SHP77 (cell line): Measurements from ENCODE around the gene PML.

ENCODE experiments used
- DNase-seq, 2 experiments: peaks; one replicate each; lab custom pipeline; 2025; lab: John Stamatoyannopoulos, UW

Gene PML

GRCh38 chr15:74008901-74009300, 14.4 kb downstream of the PML start:
- no peak for DNase-seq

- no peak for DNase-seq
Observed at GRCh38 chr15:74010929-74011540, 16.5 kb downstream of the PML start.

GRCh38 chr15:74011610-74012009, 17.1 kb downstream of the PML start:
- DNase-seq: no peak

GRCh38 chr15:74013374-74013894, 18.9 kb downstream of the PML start:
- DNase-seq: no peak

- DNase-seq: no peak
Observed at GRCh38 chr15:74019734-74020133, 25.2 kb downstream of the PML start.

GRCh38 chr15:74022706-74023470, 28.4 kb downstream of the PML start:
- DNase-seq: no peak

GRCh38 chr15:74024687-74025086, 30.2 kb downstream of the PML start:
- no peak for DNase-seq

GRCh38 chr15:74025436-74025835, 30.9 kb downstream of the PML start:
- DNase-seq: no peak

GRCh38 chr15:74027688-74028087, 33.2 kb downstream of the PML start:
- no peak for DNase-seq

GRCh38 chr15:74028646-74029045, 34.1 kb downstream of the PML start:
- DNase-seq: no peak

GRCh38 chr15:74032046-74032445, 37.5 kb downstream of the PML start:
- DNase-seq: no peak

GRCh38 chr15:74032606-74033561, 38.4 kb downstream of the PML start:
- no peak for DNase-seq

GRCh38 chr15:74034206-74034755, 39.8 kb downstream of the PML start:
- DNase-seq: no peak

GRCh38 chr15:74035121-74036017, 40.9 kb downstream of the PML start:
- DNase-seq: no peak

- DNase-seq: peak; percentile 40 to 50
Observed at GRCh38 chr15:74036271-74037170, 42.0 kb downstream of the PML start.

GRCh38 chr15:74037171-74038117, 42.9 kb downstream of the PML start:
- DNase-seq: no peak

- no peak for DNase-seq
Observed at GRCh38 chr15:74038707-74039655, 44.5 kb downstream of the PML start.

- DNase-seq: no peak
Observed at GRCh38 chr15:74039656-74040010, 45.1 kb downstream of the PML start.
